OCI-LY3 (cell line): ENCODE data around the gene GOLPH3.

Source experiments
- EZH2phosphoT487 ChIP-seq: fragments of 200-600 bp; shearing (Covaris generic); IDR thresholded peaks from 2 replicates; pipeline ENCODE4 v1.6.1; 2018; ENCODE audit warnings: antibody characterized with exemption, mixed run types, low read depth
- TF ChIP-seq, protein P1 (sequence below): fragments of 200-600, 300-600 bp; sonication (generic); IDR thresholded peaks from 2 replicates; pipeline ENCODE4 v1.5.1; 2014; ENCODE audit warnings: antibody characterized with exemption, low read length, low read depth

DNA sequence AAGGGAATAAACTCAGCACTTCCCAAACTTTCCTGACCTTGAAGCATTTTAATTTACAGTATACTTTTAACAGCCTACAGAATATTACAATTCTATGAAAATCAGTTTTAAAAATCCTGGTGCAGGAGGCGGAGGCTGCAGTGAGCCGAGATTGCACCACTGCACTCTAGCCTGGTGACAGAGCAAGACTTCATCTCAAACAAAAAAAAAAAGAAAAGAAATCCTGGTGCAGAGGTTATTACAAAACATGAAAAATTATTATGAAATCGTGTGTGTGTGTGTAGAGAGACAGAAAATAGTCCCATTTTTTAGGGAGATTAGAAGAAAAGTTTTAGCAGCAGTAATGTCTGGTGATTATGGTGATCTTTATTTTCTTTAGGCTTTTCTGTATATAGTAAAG is 26.9 kb downstream of the GOLPH3 start:
- TF ChIP-seq, protein P1, sequence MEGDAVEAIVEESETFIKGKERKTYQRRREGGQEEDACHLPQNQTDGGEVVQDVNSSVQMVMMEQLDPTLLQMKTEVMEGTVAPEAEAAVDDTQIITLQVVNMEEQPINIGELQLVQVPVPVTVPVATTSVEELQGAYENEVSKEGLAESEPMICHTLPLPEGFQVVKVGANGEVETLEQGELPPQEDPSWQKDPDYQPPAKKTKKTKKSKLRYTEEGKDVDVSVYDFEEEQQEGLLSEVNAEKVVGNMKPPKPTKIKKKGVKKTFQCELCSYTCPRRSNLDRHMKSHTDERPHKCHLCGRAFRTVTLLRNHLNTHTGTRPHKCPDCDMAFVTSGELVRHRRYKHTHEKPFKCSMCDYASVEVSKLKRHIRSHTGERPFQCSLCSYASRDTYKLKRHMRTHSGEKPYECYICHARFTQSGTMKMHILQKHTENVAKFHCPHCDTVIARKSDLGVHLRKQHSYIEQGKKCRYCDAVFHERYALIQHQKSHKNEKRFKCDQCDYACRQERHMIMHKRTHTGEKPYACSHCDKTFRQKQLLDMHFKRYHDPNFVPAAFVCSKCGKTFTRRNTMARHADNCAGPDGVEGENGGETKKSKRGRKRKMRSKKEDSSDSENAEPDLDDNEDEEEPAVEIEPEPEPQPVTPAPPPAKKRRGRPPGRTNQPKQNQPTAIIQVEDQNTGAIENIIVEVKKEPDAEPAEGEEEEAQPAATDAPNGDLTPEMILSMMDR = no peak
- TF ChIP-seq EZH2phosphoT487 = no peak
